SK-N-SH treated with all-trans-retinoic acid at 6 μM for 48 hours (cell line): ENCODE data around the gene SLC25A34.

Experiments
- BACH2 ChIP-seq: fragments of 250-450 bp; sonication (Bioruptor Pico); IDR thresholded peaks from 2 replicates; pipeline ENCODE4 v1.9.0; 2021; ENCODE audit warnings: mild to moderate bottlenecking, borderline replicate concordance
- CREB5 ChIP-seq: fragments of 250-450 bp; sonication (Bioruptor Pico); IDR thresholded peaks from 2 replicates; pipeline ENCODE4 v1.5.1; 2020; ENCODE audit warnings: low read depth, mild to moderate bottlenecking, moderate library complexity
- PATZ1 ChIP-seq: fragments of 250-450 bp; sonication (Bioruptor Pico); IDR thresholded peaks from 2 replicates; pipeline ENCODE4 v1.8.0; 2020; ENCODE audit warnings: mild to moderate bottlenecking, moderate library complexity, borderline replicate concordance
- SNAI2 ChIP-seq: fragments of 250-450 bp; sonication (Bioruptor Pico); IDR thresholded peaks from 2 replicates; pipeline ENCODE4 v1.5.0; 2020; ENCODE audit warnings: mild to moderate bottlenecking, moderate library complexity
- ZC3H10 ChIP-seq: fragments of 250-450 bp; sonication (Bioruptor Pico); IDR thresholded peaks from 2 replicates; pipeline ENCODE4 v1.5.1; 2021; ENCODE audit warnings: mild to moderate bottlenecking, moderate library complexity
- ZFP3 ChIP-seq: fragments of 250-450 bp; sonication (Bioruptor Pico); IDR thresholded peaks from 2 replicates; pipeline ENCODE4 v1.5.0; 2020; ENCODE audit warnings: mild to moderate bottlenecking, moderate library complexity
- ZNF8 ChIP-seq: fragments of 450-650 bp; formaldehyde crosslinking; IDR thresholded peaks from 2 replicates; pipeline ENCODE4 v1.5.0; 2020; ENCODE audit warnings: mild to moderate bottlenecking, moderate library complexity

- TF ChIP-seq ZC3H10 (CRISPR knock-in tag) (no peak), BACH2 (CRISPR knock-in tag) (no peak), CREB5 (CRISPR knock-in tag) (no peak), ZFP3 (CRISPR knock-in tag) (no peak), SNAI2 (no peak), ZNF8 (no peak), PATZ1 (no peak)
Measured at GRCh38 chr1:15742339-15742801, 6.3 kb downstream of the SLC25A34 start, which contains the start of gene TMEM82.
